B cell (primary cell): ENCODE results near the gene SLC35F3.

Source experiments
- EZH2 ChIP-seq: IDR thresholded peaks from 2 replicates; pipeline ENCODE4 v1.6.1; 2012; ENCODE audit warnings: borderline replicate concordance, low read depth, mild to moderate bottlenecking, moderate library complexity, low read length; ENCODE audit not compliant: insufficient read depth, poor library complexity, severe bottlenecking
- TF ChIP-seq, protein P1 (sequence below): fragments of 200-600 bp; IDR thresholded peaks from one replicate; pipeline ENCODE4 v1.8.0; 2022; ENCODE audit warnings: antibody characterized with exemption, mild to moderate bottlenecking

DNA sequence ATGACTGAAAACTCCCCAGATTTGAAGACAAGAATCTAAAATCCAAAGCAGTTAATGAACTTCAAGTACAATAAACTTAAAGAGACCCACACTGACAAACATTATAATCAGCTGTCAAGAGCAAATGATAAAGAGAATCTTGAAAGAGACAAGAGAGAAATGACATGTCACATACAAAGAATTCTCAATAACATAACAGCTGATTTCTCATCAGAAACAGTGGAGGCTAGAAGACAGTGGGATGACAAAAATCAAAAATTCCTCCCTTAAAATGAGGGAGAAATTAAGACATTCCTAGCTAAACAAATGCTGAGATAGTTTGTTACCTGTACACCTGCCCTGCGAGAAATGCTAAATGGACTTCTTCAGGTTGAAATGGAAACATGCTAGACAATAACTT is 432.8 kb downstream of the SLC35F3 start:
- TF ChIP-seq, protein P1, sequence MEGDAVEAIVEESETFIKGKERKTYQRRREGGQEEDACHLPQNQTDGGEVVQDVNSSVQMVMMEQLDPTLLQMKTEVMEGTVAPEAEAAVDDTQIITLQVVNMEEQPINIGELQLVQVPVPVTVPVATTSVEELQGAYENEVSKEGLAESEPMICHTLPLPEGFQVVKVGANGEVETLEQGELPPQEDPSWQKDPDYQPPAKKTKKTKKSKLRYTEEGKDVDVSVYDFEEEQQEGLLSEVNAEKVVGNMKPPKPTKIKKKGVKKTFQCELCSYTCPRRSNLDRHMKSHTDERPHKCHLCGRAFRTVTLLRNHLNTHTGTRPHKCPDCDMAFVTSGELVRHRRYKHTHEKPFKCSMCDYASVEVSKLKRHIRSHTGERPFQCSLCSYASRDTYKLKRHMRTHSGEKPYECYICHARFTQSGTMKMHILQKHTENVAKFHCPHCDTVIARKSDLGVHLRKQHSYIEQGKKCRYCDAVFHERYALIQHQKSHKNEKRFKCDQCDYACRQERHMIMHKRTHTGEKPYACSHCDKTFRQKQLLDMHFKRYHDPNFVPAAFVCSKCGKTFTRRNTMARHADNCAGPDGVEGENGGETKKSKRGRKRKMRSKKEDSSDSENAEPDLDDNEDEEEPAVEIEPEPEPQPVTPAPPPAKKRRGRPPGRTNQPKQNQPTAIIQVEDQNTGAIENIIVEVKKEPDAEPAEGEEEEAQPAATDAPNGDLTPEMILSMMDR = no peak
- TF ChIP-seq EZH2 = no peak
